HG03460 (cell line): ENCODE data around the gene RRP1.

Source experiments
- ATAC-seq: cut with Tn5 transposase; IDR thresholded peaks from one replicate; pipeline ENCODE4 v1.9.1; 2021; ENCODE audit not compliant: unreplicated experiment

RRP1 gene

DNA sequence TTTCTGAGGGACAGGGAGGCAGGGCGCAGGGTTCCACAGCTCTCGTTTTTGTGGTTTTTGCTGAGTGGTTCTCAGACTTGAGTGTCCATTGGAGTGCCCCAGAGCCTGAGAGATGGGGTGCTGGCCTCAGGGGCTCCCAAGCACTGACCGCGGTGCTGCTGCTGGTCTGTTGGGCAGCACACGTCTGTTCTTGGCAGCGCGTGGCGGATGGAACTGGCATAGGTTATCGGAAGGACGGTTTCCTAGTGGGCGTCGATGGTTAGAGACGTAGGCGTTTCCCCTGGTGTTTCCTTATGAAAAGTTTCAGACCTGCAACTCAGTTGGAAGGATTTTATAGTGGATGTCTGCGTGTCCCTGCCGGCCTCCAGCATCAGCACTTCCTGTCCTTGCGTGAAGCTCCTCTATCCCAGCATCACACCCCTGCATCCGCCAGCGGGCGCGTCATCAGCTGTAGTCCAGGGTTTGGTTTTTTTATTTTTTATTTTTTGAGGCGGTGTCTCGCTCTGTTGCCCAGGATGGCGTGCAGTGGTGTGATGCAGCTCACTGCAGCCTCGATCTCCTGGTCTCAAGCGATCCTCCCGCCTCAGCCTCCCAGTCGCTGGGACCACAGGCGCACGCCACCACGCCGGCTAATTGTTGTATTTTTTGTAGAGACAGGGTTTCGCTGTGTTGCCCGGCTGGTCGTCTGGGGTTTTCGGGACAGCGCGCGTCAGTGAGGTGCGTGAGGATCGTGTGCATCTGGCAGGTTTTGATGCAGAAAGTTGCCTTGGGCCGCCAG lies 11.8 kb downstream of the RRP1 start:
- no peak for ATAC-seq

DNA sequence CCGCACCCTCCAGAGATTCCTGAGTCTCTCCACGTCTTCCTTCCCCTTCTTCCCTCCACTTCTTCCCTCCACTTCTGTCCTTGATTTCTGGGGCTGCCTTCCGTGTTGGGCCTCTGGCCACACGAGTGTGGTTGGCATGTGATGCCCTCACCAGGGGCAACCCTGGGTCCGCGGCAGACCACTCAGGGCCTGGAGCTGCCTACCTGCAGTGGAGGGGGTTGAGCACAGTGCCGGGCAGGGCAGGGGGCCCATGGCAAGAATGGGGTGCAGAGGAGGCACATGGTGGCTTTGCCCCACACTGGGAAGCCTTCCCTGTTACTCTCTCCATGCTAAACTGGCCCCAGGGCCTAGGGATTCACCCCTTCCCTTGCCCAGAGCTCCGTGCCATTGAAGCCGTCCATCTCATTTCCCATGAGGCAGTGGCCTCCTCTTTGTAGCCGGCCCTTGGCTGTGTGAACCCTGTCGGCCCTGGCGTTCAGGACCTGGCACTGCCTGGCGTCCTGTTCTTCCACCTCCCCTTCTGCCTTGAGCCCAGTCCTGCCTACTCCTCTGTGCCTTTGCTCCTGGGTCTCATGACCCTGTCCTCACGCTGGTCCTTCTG lies 13.4 kb downstream of the RRP1 start:
- no peak for ATAC-seq

DNA sequence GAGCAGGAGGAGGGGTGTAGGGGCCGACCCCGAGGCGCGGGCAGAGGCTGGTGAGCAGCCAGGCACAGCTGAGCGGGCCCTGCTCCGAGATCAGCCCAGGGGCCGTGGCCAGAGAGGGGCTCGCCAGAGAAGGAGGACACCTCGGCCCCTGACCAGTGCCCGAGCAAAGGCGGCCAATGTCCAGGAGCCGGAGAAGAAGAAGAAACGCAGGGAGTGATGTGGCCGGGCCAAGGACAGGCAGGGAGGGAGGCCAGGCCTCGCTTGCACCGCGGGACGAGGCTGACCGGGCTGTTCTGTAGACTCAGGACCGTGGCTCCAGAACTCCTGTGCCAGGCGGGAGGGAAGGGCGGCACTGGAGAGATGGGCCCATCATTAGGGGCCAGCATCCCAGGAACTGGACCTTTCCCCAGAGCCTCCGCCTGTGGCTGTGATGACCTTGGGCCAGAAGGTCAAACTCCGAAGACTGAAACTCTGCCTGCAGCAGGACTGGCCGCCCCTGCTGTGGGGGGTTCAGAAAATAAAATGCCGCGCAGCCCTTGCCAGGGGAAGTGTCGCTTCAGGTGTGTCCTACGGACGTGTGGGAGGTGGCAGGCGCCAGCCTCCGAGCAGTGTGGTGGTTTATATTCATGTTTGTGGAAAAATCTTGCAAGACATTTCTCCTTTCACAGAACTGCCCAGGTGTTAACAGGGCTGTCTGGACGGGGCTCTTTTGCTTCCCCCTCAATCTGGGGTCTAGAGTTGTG lies 14.4 kb downstream of the RRP1 start:
- no peak for ATAC-seq

DNA sequence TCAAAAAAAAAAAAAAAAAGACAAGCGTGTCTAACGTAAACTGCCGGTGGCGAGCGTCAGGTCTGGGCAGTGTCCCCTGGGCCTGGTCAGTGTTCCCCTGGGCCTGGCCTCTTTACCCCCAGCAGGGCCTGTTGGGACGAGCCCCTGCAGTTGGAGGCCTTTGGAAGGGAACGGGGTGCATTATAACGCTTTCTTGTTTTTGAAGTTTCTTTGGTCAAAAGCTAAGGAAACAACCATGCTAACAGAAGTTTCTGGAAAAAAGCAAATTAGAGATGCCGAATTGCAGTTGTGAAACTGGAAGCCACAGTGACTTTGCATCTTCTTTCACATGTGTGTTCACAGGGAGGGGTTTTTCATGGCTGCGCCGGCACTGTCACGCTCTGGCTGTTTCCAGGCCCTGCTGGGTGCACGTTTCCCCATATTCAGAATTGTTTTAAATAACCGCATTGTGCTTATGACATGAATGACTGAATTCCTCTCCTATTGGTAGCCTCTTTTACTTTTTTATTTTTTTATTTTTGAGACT lies 16.0 kb downstream of the RRP1 start:
- ATAC-seq: peak; percentile 82

DNA sequence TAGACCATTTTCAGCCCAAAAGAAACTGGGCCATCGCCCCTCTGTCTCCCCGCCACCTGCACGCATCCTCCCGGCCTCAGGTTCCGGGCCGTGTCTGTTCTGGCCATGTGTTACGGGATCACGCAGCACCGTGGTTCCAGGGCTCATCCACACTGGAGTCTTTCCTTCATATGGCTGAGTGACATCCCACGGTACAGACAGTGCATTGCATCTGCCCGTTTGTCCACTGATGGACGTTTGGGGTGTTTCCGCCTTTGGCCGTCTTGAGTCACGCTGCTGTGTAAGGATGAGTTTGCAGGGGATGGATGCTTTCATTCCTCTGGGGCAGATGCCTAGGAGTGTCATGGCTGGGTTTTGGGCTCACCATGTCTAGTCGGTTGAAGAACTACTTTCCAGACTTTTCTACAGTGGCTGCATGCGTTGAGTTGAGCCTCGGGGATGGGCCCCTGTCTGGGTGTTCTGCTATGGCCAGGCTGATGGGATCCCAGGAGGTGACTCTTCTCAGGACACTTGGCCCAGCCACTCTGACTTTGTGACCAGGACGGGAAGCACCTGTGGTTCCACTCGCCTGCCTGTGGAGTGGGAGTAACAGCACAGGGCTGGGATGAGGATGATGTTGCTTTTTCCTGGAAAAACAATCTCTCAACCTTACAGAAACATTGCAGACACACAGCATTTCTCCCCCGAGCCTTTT lies 16.8 kb downstream of the RRP1 start:
- no peak for ATAC-seq

DNA sequence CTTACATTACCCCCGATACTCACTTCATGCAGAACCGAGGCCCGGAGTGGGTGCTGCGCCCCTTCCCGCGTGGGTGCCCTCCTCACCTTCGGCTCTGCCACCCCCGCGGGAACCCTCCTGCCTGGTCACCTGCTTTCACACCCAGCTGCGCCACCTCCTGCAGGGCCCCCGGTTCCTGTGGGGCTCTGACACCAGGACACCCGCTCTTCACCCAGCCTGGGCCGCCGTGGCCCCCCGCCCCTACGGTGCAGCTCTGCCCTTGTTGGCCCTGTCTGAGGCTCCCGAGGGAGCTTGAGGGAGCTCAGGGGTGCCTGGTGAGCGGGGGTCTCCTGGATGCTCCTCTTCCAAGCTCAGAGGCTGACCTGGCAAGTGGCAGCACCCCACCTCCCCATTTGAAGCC lies 19.0 kb downstream of the RRP1 start:
- ATAC-seq: no peak

DNA sequence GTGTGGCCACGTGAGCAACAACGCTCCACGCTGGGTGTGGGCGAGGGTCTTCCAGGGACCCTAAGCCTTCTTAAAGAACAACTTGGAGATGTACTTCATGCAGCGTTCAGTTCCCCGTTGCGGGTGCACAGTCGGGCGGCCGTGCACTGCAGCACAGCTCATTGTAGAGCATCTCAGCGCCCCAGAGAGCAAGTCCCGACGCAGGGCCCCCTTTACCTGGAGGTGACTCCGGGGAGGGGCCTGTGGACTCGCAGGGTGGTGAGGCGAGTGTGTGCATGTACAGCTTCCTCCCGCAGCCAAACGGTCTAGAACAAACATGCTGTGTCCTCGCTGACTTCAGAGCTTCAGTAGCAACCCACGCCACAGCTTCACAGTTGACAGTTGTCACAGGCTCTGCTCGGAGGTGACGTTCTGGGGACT lies 19.5 kb downstream of the RRP1 start:
- ATAC-seq: no peak

DNA sequence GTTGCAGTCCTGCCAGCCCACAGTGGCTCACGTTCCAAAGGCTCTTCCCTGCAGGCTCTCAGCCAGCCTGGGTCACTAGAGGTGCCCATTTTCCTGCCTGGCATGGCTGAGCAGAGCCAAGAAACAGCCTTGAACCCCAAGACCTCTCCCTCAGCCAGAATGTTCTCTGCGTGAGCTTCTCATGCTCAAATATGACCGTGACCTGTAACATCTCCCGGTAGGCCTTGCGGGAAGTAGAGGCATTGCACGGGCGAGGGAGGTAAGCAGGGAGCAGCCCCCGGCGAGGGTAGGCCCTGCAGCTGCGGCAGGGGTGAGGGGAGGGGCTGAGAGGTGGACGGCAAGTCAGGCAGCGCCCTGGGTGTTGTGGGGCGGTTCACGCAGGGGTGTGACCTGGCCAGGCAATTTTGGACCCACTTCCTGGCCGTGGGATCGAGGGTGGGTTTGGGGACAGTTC lies 20.0 kb downstream of the RRP1 start:
- no peak for ATAC-seq

DNA sequence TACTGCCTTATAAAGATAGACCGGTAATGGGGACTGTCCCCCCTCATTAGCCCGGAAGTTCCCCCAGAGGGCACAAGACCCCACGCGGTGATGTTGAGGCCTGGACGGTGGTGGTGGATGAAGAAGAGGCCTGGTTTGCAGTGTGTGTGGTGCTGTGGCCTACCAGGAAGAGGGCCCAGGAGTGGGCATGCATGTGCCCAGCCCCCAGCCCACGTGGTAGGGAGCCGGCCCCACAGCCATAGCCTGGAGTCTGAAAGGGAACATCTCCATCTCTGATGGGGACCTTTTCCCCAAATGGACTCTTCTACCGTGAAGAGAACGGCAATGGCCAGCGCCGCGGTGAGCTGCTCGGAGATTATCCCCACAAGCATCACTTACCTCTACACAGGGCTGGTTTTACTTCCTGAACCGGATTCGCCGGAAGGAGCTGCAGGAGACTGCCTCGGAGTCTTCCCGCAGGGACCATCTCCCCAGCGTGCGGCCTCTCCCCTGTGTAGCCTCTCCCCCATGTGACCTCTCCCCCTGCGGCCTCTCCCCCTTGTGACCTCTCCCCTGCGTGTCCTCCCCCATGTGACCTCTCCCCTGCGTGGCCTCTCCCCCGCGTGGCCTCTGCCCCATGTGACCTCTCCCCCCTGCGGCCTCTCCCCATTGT lies 20.6 kb downstream of the RRP1 start:
- no peak for ATAC-seq

DNA sequence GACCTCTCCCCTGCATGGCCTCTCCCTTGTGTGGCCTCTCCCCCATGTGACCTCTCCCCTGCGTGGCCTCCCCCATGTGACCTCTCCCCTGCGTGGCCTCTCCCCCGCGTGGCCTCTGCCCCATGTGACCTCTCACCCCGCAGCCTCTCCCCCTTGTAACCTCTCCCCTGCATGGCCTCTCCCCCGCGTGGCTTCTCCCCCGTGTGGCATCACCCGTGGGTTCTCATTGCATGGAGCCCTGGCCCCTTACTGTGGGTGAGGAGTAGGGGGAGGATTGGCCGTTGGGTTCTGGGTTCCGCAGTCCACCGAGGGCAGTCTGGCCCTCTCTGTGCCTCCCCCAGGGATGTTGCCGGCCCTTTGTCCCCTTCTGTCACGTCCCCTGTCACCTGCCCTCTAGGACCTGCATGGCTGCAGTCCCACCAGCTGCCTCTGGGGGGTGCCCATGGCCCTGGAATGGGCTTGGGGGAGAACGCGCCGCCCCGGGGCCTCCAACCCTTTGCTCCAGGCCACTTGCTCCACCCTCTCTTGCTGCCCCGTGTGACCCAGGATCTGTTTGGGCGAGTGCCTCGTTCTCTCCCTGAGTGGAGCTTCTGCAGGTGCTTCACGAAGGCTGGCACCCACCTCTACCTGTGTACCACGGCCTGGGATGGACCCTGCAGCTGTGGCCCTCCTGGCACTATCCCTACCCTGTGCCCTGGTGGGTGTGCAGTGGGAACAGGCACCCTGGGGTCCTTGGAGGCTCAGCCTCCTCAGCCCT lies 21.3 kb downstream of the RRP1 start:
- no peak for ATAC-seq

DNA sequence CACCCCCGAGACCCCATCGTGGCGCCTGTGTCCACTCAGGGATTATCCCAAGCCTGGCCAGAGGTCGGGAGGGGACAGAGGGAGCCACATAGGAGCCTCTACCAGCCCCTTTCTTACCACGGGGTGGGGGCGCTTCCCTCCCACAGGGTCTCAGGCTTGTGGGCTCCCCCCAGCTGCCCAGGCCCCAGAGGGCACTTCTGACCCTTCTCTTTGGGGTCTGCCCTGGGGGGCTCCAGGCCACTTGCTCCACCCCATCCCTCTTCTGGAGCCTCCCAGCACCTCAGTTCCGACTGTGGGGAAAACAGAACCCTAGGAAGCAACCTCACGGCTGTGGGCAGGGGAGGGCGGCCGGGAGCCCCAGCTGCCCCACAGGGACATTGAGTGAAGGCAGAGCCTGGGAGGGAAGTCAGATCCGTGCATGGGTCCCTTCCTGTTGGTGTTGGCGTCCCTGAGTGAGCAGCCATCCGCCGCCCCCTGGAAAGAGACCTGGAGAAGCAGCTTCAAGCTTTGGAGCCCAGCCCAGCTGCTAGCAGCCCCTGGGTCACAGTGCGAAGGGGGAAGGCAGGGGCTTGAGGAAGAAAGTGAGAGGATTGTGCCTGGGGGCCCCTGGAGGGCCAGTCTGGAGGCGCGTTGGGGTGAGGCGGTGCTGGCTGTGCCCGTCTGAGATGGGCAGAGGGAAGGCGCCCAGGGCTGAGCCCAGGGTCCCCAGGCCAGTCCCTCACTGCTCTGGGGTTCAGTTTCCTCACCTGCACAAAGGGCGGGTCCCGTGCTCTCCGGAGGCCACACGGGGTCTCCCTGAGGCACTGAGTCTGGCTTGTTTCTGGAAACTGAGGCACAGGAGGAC lies 22.1 kb downstream of the RRP1 start:
- ATAC-seq: no peak

DNA sequence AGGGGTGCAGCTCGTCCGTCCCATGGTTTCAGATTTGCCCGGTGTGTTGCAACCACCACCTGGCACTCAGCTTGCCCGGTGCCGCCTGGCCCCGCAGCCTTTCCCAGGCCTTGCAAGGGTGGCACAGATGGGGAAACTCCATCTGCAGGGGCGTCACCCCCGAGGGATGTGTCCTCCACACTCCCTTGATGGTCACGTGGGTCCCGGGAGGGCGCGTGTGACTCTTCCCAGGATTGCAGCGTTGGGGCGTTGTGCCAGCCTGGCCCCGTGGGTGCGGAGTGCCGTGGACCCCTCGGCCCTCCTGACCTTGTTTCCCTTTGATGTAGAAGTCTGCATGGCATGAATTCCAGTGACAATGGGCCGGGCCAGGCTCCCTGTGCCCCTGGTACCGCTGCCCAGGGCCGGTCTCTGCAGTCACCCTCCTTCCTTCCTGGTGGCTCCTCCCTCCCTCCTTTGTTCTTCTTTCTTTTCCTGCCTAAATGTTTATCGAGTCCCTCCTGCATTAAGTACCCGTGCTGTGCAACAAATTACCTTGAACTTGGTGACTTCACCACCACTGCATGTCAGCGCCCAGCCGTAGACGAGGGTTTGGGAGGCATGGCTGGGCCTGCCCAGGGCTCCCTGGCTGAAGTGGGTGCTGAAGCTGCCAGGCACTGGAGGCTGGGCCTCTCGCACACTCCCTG lies 22.9 kb downstream of the RRP1 start:
- no peak for ATAC-seq

DNA sequence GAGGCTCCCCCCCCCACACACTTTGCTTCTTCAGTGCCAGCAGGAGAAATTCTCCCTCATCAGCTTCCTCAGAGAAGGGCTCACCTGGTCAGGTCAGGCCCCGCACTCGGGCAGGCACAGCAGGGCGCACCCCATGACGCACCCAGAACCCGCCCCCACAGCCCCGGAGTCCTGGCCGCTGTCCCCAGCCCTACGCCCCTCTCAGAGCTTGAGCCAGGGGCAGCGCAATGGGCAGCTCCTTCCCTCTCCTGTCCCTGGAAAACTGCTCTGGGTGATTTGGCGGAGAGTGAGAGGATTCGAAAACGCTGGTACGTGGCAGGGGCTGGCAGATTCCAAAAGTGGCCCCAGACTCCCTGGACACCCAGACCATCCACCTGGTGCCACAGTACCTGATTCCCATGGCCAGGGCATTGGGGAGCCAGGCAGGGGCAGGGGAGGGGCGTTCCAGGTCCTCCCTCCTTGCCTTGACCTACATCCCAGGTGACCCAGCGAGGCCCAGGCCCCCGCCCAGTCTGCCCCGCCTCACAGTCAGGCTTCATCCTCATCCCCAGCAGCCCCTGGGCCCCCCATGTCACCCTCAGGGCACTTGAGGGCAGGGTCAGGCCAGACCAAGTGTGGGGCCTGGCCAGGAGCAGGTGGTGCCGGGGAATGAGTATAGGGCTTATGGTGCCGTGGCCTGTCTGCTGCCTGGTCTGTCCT lies 23.7 kb downstream of the RRP1 start:
- ATAC-seq: no peak

DNA sequence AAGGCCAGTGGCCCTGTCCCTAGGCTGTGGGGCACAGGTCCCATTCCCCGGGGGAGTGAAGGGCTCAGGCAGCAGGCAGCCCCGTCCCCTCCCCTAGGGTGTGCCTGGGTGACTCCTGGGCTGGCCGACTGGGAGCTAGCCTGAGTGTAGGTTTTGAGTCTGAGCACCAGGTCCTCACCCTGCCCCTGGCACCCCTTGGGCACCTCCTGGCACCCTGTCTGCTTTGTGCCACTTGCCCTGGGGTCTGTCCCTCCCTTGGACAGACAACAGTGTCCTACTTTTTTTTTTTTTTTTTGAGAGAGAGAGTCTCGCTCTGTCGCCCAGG lies 24.2 kb downstream of the RRP1 start:
- no peak for ATAC-seq

DNA sequence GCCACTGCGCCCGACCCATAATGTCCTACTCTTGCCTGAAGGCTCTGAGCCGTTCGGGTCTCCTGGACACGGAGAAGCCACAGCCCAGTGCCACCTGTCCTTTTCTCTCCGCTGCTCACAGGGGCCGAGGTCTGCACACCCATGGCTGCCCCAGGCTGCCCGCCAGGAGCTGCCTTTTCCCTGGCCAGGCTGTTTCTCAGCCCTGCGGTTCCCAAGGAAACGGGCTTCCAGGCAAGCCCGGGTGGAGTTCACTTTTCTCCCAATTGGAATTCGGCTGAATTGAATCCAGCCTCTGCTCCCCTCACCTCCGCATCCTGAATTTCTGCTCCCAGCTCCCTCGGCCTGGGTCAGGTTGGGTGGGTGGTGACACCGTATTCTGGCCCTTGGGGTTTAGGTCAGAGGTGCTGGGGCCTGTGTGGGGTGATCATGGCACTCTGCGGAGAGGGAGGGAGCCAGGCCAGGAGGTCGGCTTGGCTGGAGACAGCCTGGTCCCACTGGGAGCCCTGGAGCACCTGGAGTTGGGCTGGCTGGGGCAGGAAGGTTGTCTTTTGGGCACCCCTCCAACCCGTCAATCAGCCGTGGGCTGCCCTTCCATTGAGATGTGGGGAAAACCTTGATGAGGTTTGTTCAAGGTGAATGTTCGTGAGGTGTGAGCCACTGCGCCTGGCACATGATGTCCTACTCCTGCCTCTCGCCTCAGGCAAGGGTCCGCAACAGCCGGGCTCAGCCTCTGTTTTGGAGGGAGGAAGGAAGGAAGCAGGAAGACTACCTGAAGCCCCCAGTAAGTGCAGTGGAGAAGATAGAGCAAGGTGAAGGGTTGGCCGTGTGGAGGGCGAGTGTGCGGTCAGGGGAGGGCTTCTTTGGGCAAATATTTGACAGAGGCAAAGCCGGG lies 25.1 kb downstream of the RRP1 start:
- no peak for ATAC-seq

DNA sequence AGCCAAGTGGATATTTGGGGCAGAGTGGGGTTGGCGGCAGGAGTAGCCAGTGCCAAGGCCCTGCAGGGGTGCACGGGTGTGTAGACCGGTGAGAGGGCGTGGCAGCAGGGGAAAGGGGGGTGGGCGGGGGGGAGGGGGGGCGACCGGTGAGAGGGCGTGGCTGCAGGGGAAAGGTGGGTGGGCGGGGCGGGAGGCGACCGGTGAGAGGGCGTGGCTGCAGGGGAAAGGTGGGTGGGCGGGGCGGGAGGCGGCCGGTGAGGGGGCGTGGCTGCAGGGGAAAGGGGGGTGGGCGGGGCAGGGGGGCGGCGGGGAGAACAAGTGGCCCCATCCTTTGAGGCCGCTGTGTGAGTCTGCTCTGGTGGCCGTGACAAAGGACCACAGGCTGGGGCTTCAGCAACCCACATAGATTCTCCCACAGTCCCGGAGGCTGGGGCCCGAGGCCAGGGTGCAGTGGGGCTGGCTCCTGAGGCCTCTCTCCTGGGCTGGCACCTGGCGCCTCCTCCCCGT lies 25.8 kb downstream of the RRP1 start:
- no peak for ATAC-seq

DNA sequence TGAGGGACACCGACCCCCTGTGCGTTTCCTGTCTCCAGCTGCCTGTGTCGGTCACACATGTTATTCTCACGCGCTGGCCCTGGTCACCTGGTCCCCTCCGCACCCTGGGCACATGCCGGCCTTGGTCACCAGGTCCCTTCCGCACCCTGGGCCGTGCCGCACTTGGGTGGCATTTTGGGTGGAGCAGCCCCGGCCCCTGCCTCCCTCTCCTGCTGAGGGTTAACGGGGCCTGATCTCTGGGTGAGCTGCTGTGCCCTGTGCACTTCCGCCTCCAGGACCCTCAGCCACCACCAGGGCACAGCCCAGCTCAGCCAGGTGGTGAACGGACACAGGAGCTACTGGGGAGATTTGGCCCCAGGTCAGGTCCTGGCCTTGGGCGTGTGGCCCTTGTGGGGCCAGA lies 26.6 kb downstream of the RRP1 start:
- ATAC-seq: no peak
